Measurements from ENCODE around the gene HDAC5.
A peak's percentile ranks its signal among the peaks of the same experiment; 100 is the strongest.

The HDAC5 gene

GRCh38 chr17:44110823-44111633 is 12.4 kb downstream of the HDAC5 start:
- Histone ChIP-seq H3K4me3 (IDR thresholded peaks at IDR 0.05; ENCODE audit: insufficient read depth, low read depth, low read length) (no peak overlapping the region), H3K4me1 (ENCODE audit: low read depth, poor library complexity, severe bottlenecking) (peaks cover 50% of the 10 kb centered on the region), H3K27ac (peak overlapping the region; percentile 38), H3K4me2 (peak overlapping the region; percentile 100), H3K79me2 (ENCODE audit: insufficient read depth, low read depth) (peaks cover 62% of the 10 kb centered on the region; the same call in 1 of the 2 replicates), H2AFZ (ENCODE audit: low read depth) (peak overlapping the region; percentile 16; the same call in 1 of the 2 replicates), H3K9ac (peak overlapping the region; percentile 56; the same call in 1 of the 2 replicates), H4K20me1 (ENCODE audit: insufficient read depth) (no peaks in the 10 kb centered on the region), H3K36me3 (ENCODE audit: insufficient read depth) (no peaks in the 10 kb centered on the region), H3K27me3 (ENCODE audit: insufficient read depth, low read depth) (no peaks in the 10 kb centered on the region)
- TF ChIP-seq, protein P1, sequence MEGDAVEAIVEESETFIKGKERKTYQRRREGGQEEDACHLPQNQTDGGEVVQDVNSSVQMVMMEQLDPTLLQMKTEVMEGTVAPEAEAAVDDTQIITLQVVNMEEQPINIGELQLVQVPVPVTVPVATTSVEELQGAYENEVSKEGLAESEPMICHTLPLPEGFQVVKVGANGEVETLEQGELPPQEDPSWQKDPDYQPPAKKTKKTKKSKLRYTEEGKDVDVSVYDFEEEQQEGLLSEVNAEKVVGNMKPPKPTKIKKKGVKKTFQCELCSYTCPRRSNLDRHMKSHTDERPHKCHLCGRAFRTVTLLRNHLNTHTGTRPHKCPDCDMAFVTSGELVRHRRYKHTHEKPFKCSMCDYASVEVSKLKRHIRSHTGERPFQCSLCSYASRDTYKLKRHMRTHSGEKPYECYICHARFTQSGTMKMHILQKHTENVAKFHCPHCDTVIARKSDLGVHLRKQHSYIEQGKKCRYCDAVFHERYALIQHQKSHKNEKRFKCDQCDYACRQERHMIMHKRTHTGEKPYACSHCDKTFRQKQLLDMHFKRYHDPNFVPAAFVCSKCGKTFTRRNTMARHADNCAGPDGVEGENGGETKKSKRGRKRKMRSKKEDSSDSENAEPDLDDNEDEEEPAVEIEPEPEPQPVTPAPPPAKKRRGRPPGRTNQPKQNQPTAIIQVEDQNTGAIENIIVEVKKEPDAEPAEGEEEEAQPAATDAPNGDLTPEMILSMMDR (conservative IDR thresholded peaks at IDR 0.05; ENCODE audit: low read depth, low read length) = no peak

GRCh38 chr17:44110011-44110686 is 13.3 kb downstream of the HDAC5 start:
- peak overlapping the region; percentile 56; the same call in 1 of the 2 replicates for H3K9ac ChIP-seq
- no peaks in the 10 kb centered on the region for H3K27me3 ChIP-seq (ENCODE audit: insufficient read depth, low read depth)
- H3K79me2 ChIP-seq (ENCODE audit: insufficient read depth, low read depth) = peaks cover 67% of the 10 kb centered on the region; the same call in 1 of the 2 replicates
- peak overlapping the region; percentile 38; the same call in 1 of the 2 replicates for H3K27ac ChIP-seq
- no peaks in the 10 kb centered on the region for H4K20me1 ChIP-seq (ENCODE audit: insufficient read depth)
- no peak overlapping the region for H3K4me3 ChIP-seq (IDR thresholded peaks at IDR 0.05; ENCODE audit: insufficient read depth, low read depth, low read length)
- H2AFZ ChIP-seq (ENCODE audit: low read depth) = no peak overlapping the region
- no peaks in the 10 kb centered on the region for H3K36me3 ChIP-seq (ENCODE audit: insufficient read depth)
- TF ChIP-seq, protein P1 (conservative IDR thresholded peaks at IDR 0.05; ENCODE audit: low read depth, low read length) = no peak
- peak overlapping the region; percentile 100 for H3K4me2 ChIP-seq
- peaks cover 50% of the 10 kb centered on the region for H3K4me1 ChIP-seq (ENCODE audit: low read depth, poor library complexity, severe bottlenecking)

DNA sequence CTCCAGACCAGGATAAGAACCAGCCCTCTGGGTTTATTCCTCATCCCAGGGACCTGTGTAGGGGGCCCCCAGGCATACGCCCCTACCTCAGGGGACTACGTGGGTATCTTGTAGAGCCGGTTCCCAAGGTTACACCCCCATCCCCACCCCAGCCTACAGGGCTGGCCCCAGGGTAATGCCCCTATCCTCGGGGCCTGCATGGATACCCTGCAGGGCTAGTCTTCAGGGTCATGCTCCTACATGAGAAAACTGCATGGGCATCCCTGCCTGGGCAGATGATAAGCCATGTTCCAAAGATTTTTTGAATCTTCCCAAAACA is 14.2 kb downstream of the HDAC5 start:
- Histone ChIP-seq H3K27me3 (ENCODE audit: insufficient read depth, low read depth) (no peaks in the 10 kb centered on the region), H3K4me3 (IDR thresholded peaks at IDR 0.05; ENCODE audit: insufficient read depth, low read depth, low read length) (no peak overlapping the region), H3K36me3 (ENCODE audit: insufficient read depth) (no peaks in the 10 kb centered on the region), H3K4me1 (ENCODE audit: low read depth, poor library complexity, severe bottlenecking) (peaks cover 50% of the 10 kb centered on the region), H3K79me2 (ENCODE audit: insufficient read depth, low read depth) (peaks cover 71% of the 10 kb centered on the region; the same call in 1 of the 2 replicates), H3K9ac (no peak overlapping the region), H3K4me2 (peak overlapping the region; percentile 100; the same call in 1 of the 2 replicates), H3K27ac (no peak overlapping the region), H4K20me1 (ENCODE audit: insufficient read depth) (no peaks in the 10 kb centered on the region), H2AFZ (ENCODE audit: low read depth) (no peak overlapping the region)
- TF ChIP-seq, protein P1 (conservative IDR thresholded peaks at IDR 0.05; ENCODE audit: low read depth, low read length) = no peak

DNA sequence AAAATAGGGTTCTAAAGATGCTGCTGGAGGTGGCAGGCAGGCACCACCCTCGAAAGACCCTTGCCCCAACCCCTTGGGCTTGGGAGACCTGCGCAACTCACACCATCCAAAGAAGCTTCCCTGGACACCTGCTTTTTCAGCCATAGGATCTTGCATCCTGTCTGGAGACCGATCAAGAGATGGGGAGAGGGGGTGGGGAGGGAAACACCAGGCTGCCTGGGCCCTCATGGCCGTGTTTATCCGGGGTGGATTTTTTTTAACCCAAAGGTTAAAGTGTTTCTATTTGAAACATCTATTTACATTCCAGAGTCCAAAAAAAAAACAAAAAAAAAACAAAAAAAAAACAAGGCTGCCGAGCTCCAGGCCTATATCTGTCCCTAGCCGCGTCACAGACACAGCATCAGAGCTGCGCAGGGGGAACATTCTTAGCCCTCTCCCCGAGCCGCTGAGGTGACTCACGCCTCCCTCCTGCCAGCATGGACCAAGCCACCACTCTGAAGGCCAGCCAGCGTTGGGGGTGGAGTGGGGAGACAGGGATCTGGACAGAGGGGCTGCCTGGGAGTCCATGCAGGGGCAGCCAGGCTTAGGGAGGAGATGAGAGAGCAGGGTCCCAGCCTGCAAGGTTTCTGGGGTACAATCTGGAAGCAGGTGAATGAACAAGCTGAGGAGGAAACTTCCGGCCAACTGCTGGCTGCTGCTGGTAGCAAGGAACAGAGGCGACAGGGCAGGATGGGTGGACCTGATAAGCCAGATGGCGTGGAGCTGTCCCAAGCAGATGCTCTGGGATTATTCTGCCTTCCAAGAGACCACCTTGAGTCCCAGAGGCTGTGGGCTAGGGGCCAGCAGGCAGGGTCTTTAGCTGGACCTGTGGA is 14.8 kb downstream of the HDAC5 start:
- TF ChIP-seq, protein P1 (conservative IDR thresholded peaks at IDR 0.05; ENCODE audit: low read depth, low read length) = no peak
- no peaks in the 10 kb centered on the region for H3K36me3 ChIP-seq (ENCODE audit: insufficient read depth)
- no peak overlapping the region for H3K9ac ChIP-seq
- no peak overlapping the region for H3K4me3 ChIP-seq (IDR thresholded peaks at IDR 0.05; ENCODE audit: insufficient read depth, low read depth, low read length)
- H4K20me1 ChIP-seq (ENCODE audit: insufficient read depth) = no peaks in the 10 kb centered on the region
- H3K4me1 ChIP-seq (ENCODE audit: low read depth, poor library complexity, severe bottlenecking) = peaks cover 50% of the 10 kb centered on the region
- no peak overlapping the region; the same call in 1 of the 2 replicates for H3K4me2 ChIP-seq
- no peaks in the 10 kb centered on the region for H3K27me3 ChIP-seq (ENCODE audit: insufficient read depth, low read depth)
- no peak overlapping the region for H3K27ac ChIP-seq
- H3K79me2 ChIP-seq (ENCODE audit: insufficient read depth, low read depth) = peaks cover 71% of the 10 kb centered on the region; the same call in 1 of the 2 replicates
- no peak overlapping the region for H2AFZ ChIP-seq (ENCODE audit: low read depth)

Measured in KMS-11 (cell line).